HEK293 (cell line): ENCODE results near the gene STXBP3.

Experiments
- CTCF ChIA-PET: fragments of 350-600 bp; formaldehyde crosslinking; extraction: SDS; loops from one replicate; lab custom pipeline; 2021; ENCODE audit warnings: antibody characterized with exemption; lab: Yijun Ruan, JAX
- POLR2A ChIA-PET: fragments of 300-600 bp; formaldehyde crosslinking; extraction: SDS; loops from one replicate; lab custom pipeline; 2020; ENCODE audit warnings: antibody characterized with exemption, inconsistent platforms; lab: Yijun Ruan, JAX
- H3K27ac ChIP-seq: fragments of 200-500 bp; sonication (Bioruptor generic); 2 replicates; pipeline ENCODE4 v1.5.1; 2014; ENCODE audit warnings: low read depth, low read length, control low read depth, inconsistent platforms; ENCODE audit errors: extremely low read depth
- H3K36me3 ChIP-seq, 2 experiments: fragments of 200-500 bp in 1 of 2; sonication (Bioruptor generic) in 1 of 2; 1 replicate in 1 of 2; 2 replicates in 1 of 2; pipeline ENCODE4 v1.5.1; 2014 to 2017; ENCODE audit warnings: inconsistent platforms in 2 of 2, low read length in 2 of 2; ENCODE audit not compliant: control insufficient read depth in 2 of 2, insufficient read depth in 1 of 2
- H3K4me1 ChIP-seq: fragments of 200-500 bp; sonication (Bioruptor generic); 2 replicates; pipeline ENCODE4 v1.5.1; 2014; ENCODE audit warnings: mild to moderate bottlenecking, low read length, inconsistent platforms; ENCODE audit not compliant: control insufficient read depth, insufficient read depth
- H3K4me3 ChIP-seq: 2 replicates; pipeline ENCODE4 v1.5.1; 2011; ENCODE audit warnings: low read depth, mild to moderate bottlenecking, control low read depth, low read length, moderate library complexity
- H3K9me3 ChIP-seq: fragments of 200-500 bp; sonication (Bioruptor generic); 2 replicates; pipeline ENCODE4 v1.5.1; 2014; ENCODE audit warnings: low read depth, low read length, inconsistent platforms; ENCODE audit not compliant: control insufficient read depth, insufficient read depth
- BCL11A ChIP-seq: fragments of 450-650 bp; formaldehyde crosslinking; IDR thresholded peaks from 2 replicates; pipeline ENCODE4 v1.5.1; 2016; ENCODE audit warnings: low read depth, missing biosample characterization, missing genetic modification characterization
- ELK4 ChIP-seq: IDR thresholded peaks from 2 replicates; pipeline ENCODE4 v1.6.1; 2011; ENCODE audit warnings: mild to moderate bottlenecking, low read depth, low read length, borderline replicate concordance
- HOXD13 ChIP-seq: sonication (generic); formaldehyde crosslinking; IDR thresholded peaks from 2 replicates; pipeline ENCODE4 v1.8.0; 2022; ENCODE audit warnings: missing genetic modification reagents, borderline replicate concordance
- KLF16 ChIP-seq: fragments of 450-650 bp; formaldehyde crosslinking; IDR thresholded peaks from 2 replicates; pipeline ENCODE4 v1.5.1; 2017; ENCODE audit warnings: missing biosample characterization, missing genetic modification characterization
- MZF1 ChIP-seq: fragments of 450-650 bp; formaldehyde crosslinking; IDR thresholded peaks from 2 replicates; pipeline ENCODE4 v1.5.1; 2017; ENCODE audit warnings: missing biosample characterization, missing genetic modification characterization, borderline replicate concordance
- PATZ1 ChIP-seq: fragments of 450-650 bp; formaldehyde crosslinking; IDR thresholded peaks from 2 replicates; pipeline ENCODE4 v1.5.1; 2016; ENCODE audit warnings: missing biosample characterization, missing genetic modification characterization
- SETDB1 ChIP-seq: IDR thresholded peaks from one replicate; pipeline ENCODE4 v1.6.1; 2017; ENCODE audit warnings: mild to moderate bottlenecking, low read length, moderate library complexity, mixed read lengths; ENCODE audit not compliant: insufficient read length
- ZBTB6 ChIP-seq: fragments of 450-650 bp; formaldehyde crosslinking; IDR thresholded peaks from 2 replicates; pipeline ENCODE4 v1.5.1; 2017; ENCODE audit warnings: missing biosample characterization, missing genetic modification characterization
- ZFP41 ChIP-seq: fragments of 450-650 bp; formaldehyde crosslinking; IDR thresholded peaks from 2 replicates; pipeline ENCODE4 v1.5.1; 2016; ENCODE audit warnings: missing biosample characterization, missing genetic modification characterization, borderline replicate concordance
- ZNF10 ChIP-seq: fragments of 450-650 bp; formaldehyde crosslinking; IDR thresholded peaks from 2 replicates; pipeline ENCODE4 v1.5.1; 2017; ENCODE audit warnings: missing biosample characterization, missing genetic modification characterization
- ZNF16 ChIP-seq: fragments of 450-650 bp; formaldehyde crosslinking; IDR thresholded peaks from 2 replicates; pipeline ENCODE4 v1.5.1; 2016; ENCODE audit warnings: low read depth, missing biosample characterization, missing genetic modification characterization
- ZNF214 ChIP-seq: fragments of 450-650 bp; formaldehyde crosslinking; IDR thresholded peaks from 2 replicates; pipeline ENCODE4 v1.5.1; 2017; ENCODE audit warnings: missing biosample characterization, mild to moderate bottlenecking, missing genetic modification characterization, borderline replicate concordance
- ZNF280D ChIP-seq: fragments of 450-650 bp; formaldehyde crosslinking; IDR thresholded peaks from 2 replicates; pipeline ENCODE4 v1.5.1; 2016; ENCODE audit warnings: missing biosample characterization, missing genetic modification characterization
- ZNF311 ChIP-seq: fragments of 450-650 bp; formaldehyde crosslinking; IDR thresholded peaks from 2 replicates; pipeline ENCODE4 v1.5.1; 2017; ENCODE audit warnings: missing biosample characterization, missing genetic modification characterization, borderline replicate concordance
- ZNF335 ChIP-seq: fragments of 450-650 bp; formaldehyde crosslinking; conservative IDR thresholded peaks from 2 replicates; pipeline ENCODE4 v1.5.1; 2016; ENCODE audit warnings: missing biosample characterization, missing genetic modification characterization
- ZNF530 ChIP-seq: fragments of 450-650 bp; formaldehyde crosslinking; IDR thresholded peaks from 2 replicates; pipeline ENCODE4 v1.5.1; 2016; ENCODE audit warnings: low read depth, missing biosample characterization, missing genetic modification characterization
- ZNF558 ChIP-seq: fragments of 450-650 bp; formaldehyde crosslinking; IDR thresholded peaks from 2 replicates; pipeline ENCODE4 v1.5.1; 2016; ENCODE audit warnings: missing biosample characterization, missing genetic modification characterization
- ZNF626 ChIP-seq: fragments of 450-650 bp; sonication (Bioruptor Pico); formaldehyde crosslinking; IDR thresholded peaks from 2 replicates; pipeline ENCODE4 v1.5.1; 2018; ENCODE audit warnings: missing biosample characterization, missing genetic modification characterization, inconsistent platforms
- ZNF664 ChIP-seq: fragments of 450-650 bp; formaldehyde crosslinking; IDR thresholded peaks from 2 replicates; pipeline ENCODE4 v1.5.1; 2016; ENCODE audit warnings: missing biosample characterization, missing genetic modification characterization
- ZNF76 ChIP-seq: fragments of 450-650 bp; formaldehyde crosslinking; IDR thresholded peaks from 2 replicates; pipeline ENCODE4; 2016; ENCODE audit warnings: low read depth, missing biosample characterization, missing genetic modification characterization, borderline replicate concordance
- TF ChIP-seq, protein P1 (sequence below): fragments of 450-650 bp; formaldehyde crosslinking; IDR thresholded peaks from 2 replicates; pipeline ENCODE4 v1.5.1; 2017; ENCODE audit warnings: missing biosample characterization, missing genetic modification characterization
- TF ChIP-seq, protein P2 (sequence below): fragments of 450-650 bp; formaldehyde crosslinking; IDR thresholded peaks from 2 replicates; pipeline ENCODE4 v1.5.1; 2016; ENCODE audit warnings: missing biosample characterization, missing genetic modification characterization

The STXBP3 gene

DNA sequence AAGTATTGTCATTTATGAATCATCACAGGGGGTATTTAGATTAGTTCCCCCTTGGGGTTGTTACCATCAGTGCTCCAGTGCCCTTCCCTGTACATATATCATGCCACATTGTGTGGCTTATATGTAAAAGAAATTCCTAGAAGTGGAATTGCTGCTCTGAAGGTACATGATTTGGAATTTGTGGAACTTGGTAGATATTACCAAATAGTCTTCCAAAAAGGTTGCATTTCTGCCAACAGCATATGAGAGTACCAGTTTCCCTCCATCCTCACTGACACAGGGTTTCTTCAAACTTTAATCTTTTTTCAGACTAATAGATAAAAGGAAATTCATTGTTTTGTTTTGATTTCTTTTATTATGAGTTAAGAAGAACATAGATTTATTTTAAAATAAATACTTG, 69.1 kb downstream of the STXBP3 start:
- no peak overlapping the region for H3K27ac ChIP-seq
- POLR2A ChIA-PET = no interaction called here
- no peak overlapping the region for H3K4me3 ChIP-seq
- TF ChIP-seq HOXD13 (no peak), ZNF280D (no peak), ELK4 (no peak), ZNF335 (tag by site-specific recombination) (no peak), ZNF626 (tag by site-specific recombination) (no peak), ZNF311 (tag by site-specific recombination) (no peak), ZNF76 (tag by site-specific recombination) (no peak), ZNF558 (tag by site-specific recombination) (no peak), BCL11A (tag by site-specific recombination) (no peak), PATZ1 (no peak)
- TF ChIP-seq, protein P1, sequence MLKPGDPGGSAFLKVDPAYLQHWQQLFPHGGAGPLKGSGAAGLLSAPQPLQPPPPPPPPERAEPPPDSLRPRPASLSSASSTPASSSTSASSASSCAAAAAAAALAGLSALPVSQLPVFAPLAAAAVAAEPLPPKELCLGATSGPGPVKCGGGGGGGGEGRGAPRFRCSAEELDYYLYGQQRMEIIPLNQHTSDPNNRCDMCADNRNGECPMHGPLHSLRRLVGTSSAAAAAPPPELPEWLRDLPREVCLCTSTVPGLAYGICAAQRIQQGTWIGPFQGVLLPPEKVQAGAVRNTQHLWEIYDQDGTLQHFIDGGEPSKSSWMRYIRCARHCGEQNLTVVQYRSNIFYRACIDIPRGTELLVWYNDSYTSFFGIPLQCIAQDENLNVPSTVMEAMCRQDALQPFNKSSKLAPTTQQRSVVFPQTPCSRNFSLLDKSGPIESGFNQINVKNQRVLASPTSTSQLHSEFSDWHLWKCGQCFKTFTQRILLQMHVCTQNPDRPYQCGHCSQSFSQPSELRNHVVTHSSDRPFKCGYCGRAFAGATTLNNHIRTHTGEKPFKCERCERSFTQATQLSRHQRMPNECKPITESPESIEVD (tag by site-specific recombination) = no peak
- no peaks in the 10 kb centered on the region for H3K9me3 ChIP-seq
- H3K4me1 ChIP-seq = no peaks in the 10 kb centered on the region
- CTCF ChIA-PET = no interaction called here
- no peaks in the 10 kb centered on the region for H3K36me3 ChIP-seq

- CTCF ChIA-PET = interaction anchor here (1.3 to 5.3 kb wide), 2 partner anchors 12 to 81 kb away, joined by 3 to 35 read pairs; no protein-coding TSS in a partner anchor
- no peak for TF ChIP-seq KLF16
- no peak for TF ChIP-seq ZNF16 (tag by site-specific recombination)
- TF ChIP-seq MZF1 = peak; percentile 76
- TF ChIP-seq ZBTB6 (tag by site-specific recombination) = no peak
- TF ChIP-seq ZNF214 (tag by site-specific recombination) = no peak
- TF ChIP-seq ZFP41 = no peak
- no peak for TF ChIP-seq ZNF530 (tag by site-specific recombination)
- no peak for TF ChIP-seq ZNF664
- TF ChIP-seq, protein P2, sequence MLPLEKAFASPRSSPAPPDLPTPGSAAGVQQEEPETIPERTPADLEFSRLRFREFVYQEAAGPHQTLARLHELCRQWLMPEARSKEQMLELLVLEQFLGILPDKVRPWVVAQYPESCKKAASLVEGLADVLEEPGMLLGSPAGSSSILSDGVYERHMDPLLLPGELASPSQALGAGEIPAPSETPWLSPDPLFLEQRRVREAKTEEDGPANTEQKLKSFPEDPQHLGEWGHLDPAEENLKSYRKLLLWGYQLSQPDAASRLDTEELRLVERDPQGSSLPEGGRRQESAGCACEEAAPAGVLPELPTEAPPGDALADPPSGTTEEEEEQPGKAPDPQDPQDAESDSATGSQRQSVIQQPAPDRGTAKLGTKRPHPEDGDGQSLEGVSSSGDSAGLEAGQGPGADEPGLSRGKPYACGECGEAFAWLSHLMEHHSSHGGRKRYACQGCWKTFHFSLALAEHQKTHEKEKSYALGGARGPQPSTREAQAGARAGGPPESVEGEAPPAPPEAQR (tag by site-specific recombination) = no peak
- peak; percentile 17 for TF ChIP-seq SETDB1
- TF ChIP-seq ZNF10 (tag by site-specific recombination) = 0 out of 2 replicates have a peak, but pooled peaks have one; percentile 11
Observed at GRCh38 chr1:108816049-108816893, 69.8 kb downstream of the STXBP3 start.

More at GRCh38 chr1:108816049-108816893, 69.8 kb downstream of the STXBP3 start:
- peak overlapping the region; percentile 0; the same call in 1 of the 2 replicates for H3K4me3 ChIP-seq
- POLR2A ChIA-PET = interaction anchor here (0.6 to 0.8 kb wide), 2 partner anchors 50 to 124 kb away, joined by 3 read pairs; partner anchors contain the start of gene PRPF38B
- no peaks in the 10 kb centered on the region for H3K4me1 ChIP-seq
- H3K27ac ChIP-seq = no peak overlapping the region
- H3K9me3 ChIP-seq = no peaks in the 10 kb centered on the region
- H3K36me3 ChIP-seq = no peaks in the 10 kb centered on the region
